Coronary artery (tissue), 2 donors: ENCODE results near the gene PTAR1.
"Not testable (repeated sequence)": the region's sequence is repeated elsewhere in the genome, so short reads cannot be mapped to it uniquely, and the experiment has no call there.

ENCODE experiments used
- DNase-seq: peaks from one replicate; pipeline ENCODE4 v3.0.0-alpha.2; 2017; ENCODE audit warnings: low spot score
- H3K27ac ChIP-seq, 2 donors: fragments of 200-600 bp; sonication (generic); one replicate each; pipeline ENCODE4 v1.5.1; 2016 to 2019
- H3K4me3 ChIP-seq: fragments of 200-600 bp; sonication (generic); 2 replicates; pipeline ENCODE4 v1.5.1; 2016; ENCODE audit warnings: mild to moderate bottlenecking, moderate library complexity
- CTCF ChIP-seq: fragments of 200-600 bp; sonication (generic); IDR thresholded peaks from one replicate; pipeline ENCODE4 v1.5.1; 2019; ENCODE audit warnings: antibody characterized with exemption

PTAR1 gene

GRCh38 chr9:69768101-69768500, 8.3 kb upstream of the PTAR1 start:
- TF ChIP-seq CTCF: no peak
- Histone ChIP-seq H3K27ac (no peak overlapping the region), H3K4me3 (no peak overlapping the region)
- DNase-seq: no peak

GRCh38 chr9:69763862-69764261, 4.1 kb upstream of the PTAR1 start:
- not testable (repeated sequence) for H3K4me3 ChIP-seq, H3K27ac ChIP-seq, DNase-seq

GRCh38 chr9:69762527-69762926, 2.7 kb upstream of the PTAR1 start:
- no peak overlapping the region for H3K4me3 ChIP-seq
- no peak overlapping the region for H3K27ac ChIP-seq
- DNase-seq: no peak
- TF ChIP-seq CTCF: no peak

GRCh38 chr9:69760278-69760610, 433 bp upstream of the PTAR1 start:
- Histone ChIP-seq H3K4me3 (peak overlapping the region; percentile 92), H3K27ac (peak overlapping the region; percentile 97)
- no peak for TF ChIP-seq CTCF
- DNase-seq: no peak

- Histone ChIP-seq H3K27ac (peak overlapping the region; percentile 97), H3K4me3 (peak overlapping the region; percentile 92)
- DNase-seq: no peak
- TF ChIP-seq CTCF: no peak
Observed at GRCh38 chr9:69759021-69759420, 790 bp downstream of the PTAR1 start.

GRCh38 chr9:69757996-69758675, 1.7 kb downstream of the PTAR1 start:
- H3K27ac ChIP-seq: no peak overlapping the region
- peak overlapping the region; percentile 92 for H3K4me3 ChIP-seq
- no peak for TF ChIP-seq CTCF
- DNase-seq: no peak

GRCh38 chr9:69755205-69755604, 4.6 kb downstream of the PTAR1 start:
- H3K27ac ChIP-seq: no peak overlapping the region
- H3K4me3 ChIP-seq: no peak overlapping the region
- TF ChIP-seq CTCF: no peak
- DNase-seq: no peak
